Measurements from ENCODE around the gene CCDC3.

GRCh38 chr10:12980713-12981306 is 20.7 kb downstream of the CCDC3 start:
- TF ChIP-seq CTCF (IDR thresholded peaks at IDR 0.05; ENCODE audit: low read depth, low read length, poor library complexity, severe bottlenecking) (no peak), EZH2phosphoT487 (IDR thresholded peaks at IDR 0.05; ENCODE audit: borderline replicate concordance, low read length) (no peak)

Measured in DOHH2 (cell line).